NB4 (cell line): Measurements from ENCODE around the gene SRGAP3.

Experiments used
- MAX ChIP-seq: IDR thresholded peaks from 2 replicates; pipeline ENCODE4 v1.6.1; 2011; ENCODE audit warnings: low read depth, low read length
- TF ChIP-seq, protein P1 (sequence below): IDR thresholded peaks from one replicate; pipeline ENCODE4 v1.5.1; 2012; ENCODE audit warnings: low read depth, low read length

DNA sequence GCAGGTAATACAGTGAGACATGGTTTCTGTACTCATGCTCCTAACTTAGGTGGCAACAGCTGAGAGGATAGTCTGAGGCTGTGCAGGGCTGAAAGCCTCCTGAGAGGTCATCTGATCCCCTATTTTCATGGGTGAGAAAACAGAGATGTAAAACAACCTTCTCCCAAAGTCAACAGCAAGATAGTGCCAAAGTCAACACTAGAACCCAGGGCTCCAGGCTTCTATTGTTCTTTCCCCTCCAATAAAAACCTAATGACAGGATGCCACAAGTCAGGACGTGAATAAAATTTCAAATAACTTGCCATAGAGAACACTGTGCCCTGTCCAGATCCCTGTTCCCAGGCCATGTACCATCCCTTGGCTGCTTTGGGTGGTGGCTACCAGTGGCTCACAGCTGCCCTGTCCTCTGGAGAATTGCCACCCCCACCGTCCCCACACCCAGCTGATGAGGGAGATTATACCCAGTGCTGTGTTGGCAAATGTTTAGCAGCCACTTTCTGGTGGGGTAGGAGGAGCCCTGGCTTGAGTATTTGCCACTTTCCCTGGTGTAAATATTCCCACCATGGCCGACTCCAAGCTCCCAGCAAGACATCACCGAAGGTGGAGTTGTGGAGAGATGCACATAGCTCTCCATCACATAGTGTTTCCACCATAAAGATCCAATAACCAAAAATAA lies 54.8 kb downstream of the SRGAP3 start:
- no peak for TF ChIP-seq MAX
- TF ChIP-seq, protein P1, sequence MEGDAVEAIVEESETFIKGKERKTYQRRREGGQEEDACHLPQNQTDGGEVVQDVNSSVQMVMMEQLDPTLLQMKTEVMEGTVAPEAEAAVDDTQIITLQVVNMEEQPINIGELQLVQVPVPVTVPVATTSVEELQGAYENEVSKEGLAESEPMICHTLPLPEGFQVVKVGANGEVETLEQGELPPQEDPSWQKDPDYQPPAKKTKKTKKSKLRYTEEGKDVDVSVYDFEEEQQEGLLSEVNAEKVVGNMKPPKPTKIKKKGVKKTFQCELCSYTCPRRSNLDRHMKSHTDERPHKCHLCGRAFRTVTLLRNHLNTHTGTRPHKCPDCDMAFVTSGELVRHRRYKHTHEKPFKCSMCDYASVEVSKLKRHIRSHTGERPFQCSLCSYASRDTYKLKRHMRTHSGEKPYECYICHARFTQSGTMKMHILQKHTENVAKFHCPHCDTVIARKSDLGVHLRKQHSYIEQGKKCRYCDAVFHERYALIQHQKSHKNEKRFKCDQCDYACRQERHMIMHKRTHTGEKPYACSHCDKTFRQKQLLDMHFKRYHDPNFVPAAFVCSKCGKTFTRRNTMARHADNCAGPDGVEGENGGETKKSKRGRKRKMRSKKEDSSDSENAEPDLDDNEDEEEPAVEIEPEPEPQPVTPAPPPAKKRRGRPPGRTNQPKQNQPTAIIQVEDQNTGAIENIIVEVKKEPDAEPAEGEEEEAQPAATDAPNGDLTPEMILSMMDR = no peak
